Kidney epithelial cell (primary cell): Measurements from ENCODE around the gene TRIML1. TPM values are rescaled to one million over a fixed set of nuclear protein-coding genes. Genes with fewer than 3 reads are reported as not detected.

ENCODE experiments used
- DNase-seq: peaks from one replicate; pipeline ENCODE4 v3.0.0-alpha.2; 2010; ENCODE audit warnings: low read depth
- H3K27me3 ChIP-seq: 2 replicates; pipeline ENCODE4 v1.6.0; 2011; ENCODE audit warnings: low read length; ENCODE audit not compliant: control insufficient read depth, insufficient read depth
- H3K36me3 ChIP-seq: 2 replicates; pipeline ENCODE4 v1.5.1; 2011; ENCODE audit warnings: low read length; ENCODE audit not compliant: control insufficient read depth, insufficient read depth
- H3K4me3 ChIP-seq: 2 replicates; pipeline ENCODE4 v1.5.1; 2011; ENCODE audit warnings: low read depth, mild to moderate bottlenecking, control low read depth, low read length
- total RNA-seq: library from RNA; depleted of rRNA; stranded (reverse); fragments of >200 nt; gene quantifications from 2 replicates; pipeline ENCODE4 v1.2.3, GENCODE V29; 2015
- TF ChIP-seq, protein P1 (sequence below): IDR thresholded peaks from 2 replicates; pipeline ENCODE4 v1.5.1; 2011; ENCODE audit warnings: mild to moderate bottlenecking, moderate library complexity, low read length, control low read depth, inconsistent platforms; ENCODE audit not compliant: insufficient read depth, poor library complexity, severe bottlenecking

The TRIML1 gene
- total RNA-seq, 1 donor from 2014 or later = not detected

GRCh38 chr4:188194421-188194820 is 55.2 kb downstream of the TRIML1 start:
- TF ChIP-seq, protein P1, sequence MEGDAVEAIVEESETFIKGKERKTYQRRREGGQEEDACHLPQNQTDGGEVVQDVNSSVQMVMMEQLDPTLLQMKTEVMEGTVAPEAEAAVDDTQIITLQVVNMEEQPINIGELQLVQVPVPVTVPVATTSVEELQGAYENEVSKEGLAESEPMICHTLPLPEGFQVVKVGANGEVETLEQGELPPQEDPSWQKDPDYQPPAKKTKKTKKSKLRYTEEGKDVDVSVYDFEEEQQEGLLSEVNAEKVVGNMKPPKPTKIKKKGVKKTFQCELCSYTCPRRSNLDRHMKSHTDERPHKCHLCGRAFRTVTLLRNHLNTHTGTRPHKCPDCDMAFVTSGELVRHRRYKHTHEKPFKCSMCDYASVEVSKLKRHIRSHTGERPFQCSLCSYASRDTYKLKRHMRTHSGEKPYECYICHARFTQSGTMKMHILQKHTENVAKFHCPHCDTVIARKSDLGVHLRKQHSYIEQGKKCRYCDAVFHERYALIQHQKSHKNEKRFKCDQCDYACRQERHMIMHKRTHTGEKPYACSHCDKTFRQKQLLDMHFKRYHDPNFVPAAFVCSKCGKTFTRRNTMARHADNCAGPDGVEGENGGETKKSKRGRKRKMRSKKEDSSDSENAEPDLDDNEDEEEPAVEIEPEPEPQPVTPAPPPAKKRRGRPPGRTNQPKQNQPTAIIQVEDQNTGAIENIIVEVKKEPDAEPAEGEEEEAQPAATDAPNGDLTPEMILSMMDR = no peak
- Histone ChIP-seq H3K36me3 (no peaks in the 10 kb centered on the region), H3K4me3 (no peak overlapping the region), H3K27me3 (no peaks in the 10 kb centered on the region)
- no peak for DNase-seq

GRCh38 chr4:188195389-188195985 is 56.2 kb downstream of the TRIML1 start:
- no peak for DNase-seq
- no peaks in the 10 kb centered on the region for H3K27me3 ChIP-seq

GRCh38 chr4:188196134-188196735 is 57.0 kb downstream of the TRIML1 start:
- TF ChIP-seq, protein P1 = no peak
- DNase-seq = no peak
- Histone ChIP-seq H3K27me3 (no peaks in the 10 kb centered on the region), H3K4me3 (no peak overlapping the region), H3K36me3 (no peaks in the 10 kb centered on the region)

More at GRCh38 chr4:188195389-188195985, 56.2 kb downstream of the TRIML1 start:
- H3K4me3 ChIP-seq = no peak overlapping the region
- TF ChIP-seq, protein P1 = no peak
- H3K36me3 ChIP-seq = no peaks in the 10 kb centered on the region

Other genes starting within 250 kb of the TRIML1 start
- 8.8 and 9.1 TPM in 2 replicates for gene ZFP42, start 143.7 kb upstream of the TRIML1 start, total RNA-seq
- 0.08 and 0.68 TPM in 2 replicates for gene TRIML2, start 29.8 kb upstream of the TRIML1 start, total RNA-seq